GM12874 (cell line): Measurements from ENCODE around the gene CEP41.

ENCODE experiments used
- CTCF ChIP-seq: IDR thresholded peaks from 2 replicates; pipeline ENCODE4 v1.5.1; 2011; ENCODE audit warnings: low read depth, mild to moderate bottlenecking, control low read depth, low read length, moderate library complexity; ENCODE audit not compliant: insufficient read depth

CEP41 gene

GRCh38 chr7:130359276-130359857 lies 81.4 kb downstream of the CEP41 start:
- TF ChIP-seq CTCF = no peak

- no peak for TF ChIP-seq CTCF
Measured at GRCh38 chr7:130358471-130358870, 82.3 kb downstream of the CEP41 start.

GRCh38 chr7:130356876-130357611 lies 83.8 kb downstream of the CEP41 start:
- no peak for TF ChIP-seq CTCF

- TF ChIP-seq CTCF = no peak
Measured at GRCh38 chr7:130356121-130356875, 84.5 kb downstream of the CEP41 start.

GRCh38 chr7:130353196-130353595 lies 87.6 kb downstream of the CEP41 start:
- TF ChIP-seq CTCF = no peak

- TF ChIP-seq CTCF = no peak
Measured at GRCh38 chr7:130352194-130353074, 88.4 kb downstream of the CEP41 start.

GRCh38 chr7:130351791-130352090 lies 89.1 kb downstream of the CEP41 start:
- TF ChIP-seq CTCF = no peak
